Measurements from ENCODE around the gene EXOC1L.

EXOC1L gene, protein sequence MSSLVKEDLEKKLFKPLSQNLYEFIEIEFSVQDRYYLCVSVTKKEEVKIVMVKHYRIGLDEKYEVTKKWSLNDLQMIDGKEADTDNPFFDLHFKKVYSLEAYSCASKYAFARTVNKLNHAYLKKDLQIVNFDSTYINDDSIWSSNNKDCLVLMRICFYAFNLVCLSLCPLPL

DNA sequence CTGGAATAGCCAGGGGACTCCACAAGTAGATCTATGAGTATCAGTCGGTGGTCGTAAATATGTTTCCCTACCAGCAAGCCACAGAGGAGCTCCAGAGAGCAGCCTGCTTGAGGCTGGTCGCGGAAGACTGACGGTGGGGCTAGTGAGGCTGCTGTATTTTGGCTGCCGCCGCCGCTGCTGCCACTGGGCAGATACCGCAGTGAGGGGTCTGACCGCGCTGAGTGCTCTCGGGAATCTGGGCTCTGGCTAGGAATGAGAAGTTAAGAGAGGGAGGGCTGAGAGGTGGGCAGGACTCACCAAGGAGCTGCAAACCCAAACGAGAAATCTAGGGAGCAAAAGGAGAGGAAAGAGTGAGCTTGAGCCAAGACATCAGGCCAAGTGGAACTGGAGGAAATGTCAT is at the start of gene EXOC1L:
TSS of gene EXOC1L (plus strand) at position 157 of the 400 bp plus-strand sequence. CDS start at position 394, 237 bp downstream.
- Histone ChIP-seq H3K27ac (ENCODE audit: low read length) (no peak within 1 kb of the TSS), H3K4me1 (ENCODE audit: control insufficient read depth, insufficient read depth, low read length) (no peaks in the 10 kb centered on the region; the same call in 1 of the 2 replicates), H3K4me3 (ENCODE audit: low read length) (no peak within 1 kb of the TSS), H3K36me3 (ENCODE audit: control insufficient read depth, insufficient read depth, low read length) (no peaks in the 10 kb centered on the region), H3K9me3 (ENCODE audit: control insufficient read depth, insufficient read depth, low read length) (no peaks in the 10 kb centered on the region), H3K27me3 (ENCODE audit: control insufficient read depth, insufficient read depth, low read length) (no peaks in the 10 kb centered on the region)
- WGBS (ENCODE audit: insufficient coverage, insufficient read length), result no CpG with 5 or more reads among the region's 13 CpGs
- DNase-seq (ENCODE audit: low read depth, low spot score), result peak; percentile 58

DNA sequence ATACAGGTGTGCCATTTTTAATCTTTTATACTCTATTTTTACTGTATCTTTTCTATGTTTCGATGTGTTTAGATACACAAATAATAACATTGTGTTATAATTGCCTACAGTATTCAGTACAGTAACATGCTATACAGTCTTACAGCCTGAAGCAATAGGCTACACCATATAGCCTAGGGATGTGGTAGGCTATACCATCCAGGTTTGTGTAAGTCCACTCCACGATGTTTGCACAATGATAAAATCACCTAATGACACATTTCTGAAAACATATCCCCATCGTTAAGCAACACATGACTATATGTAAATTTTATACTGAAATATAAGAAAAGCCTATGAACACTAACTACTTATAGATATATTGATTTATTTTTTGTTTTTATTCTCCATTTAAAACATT is 48.9 kb upstream of the EXOC1L start:
- H3K4me1 ChIP-seq (ENCODE audit: control insufficient read depth, insufficient read depth, low read length), result no peaks in the 10 kb centered on the region
- no peaks in the 10 kb centered on the region for H3K27me3 ChIP-seq (ENCODE audit: control insufficient read depth, insufficient read depth, low read length)
- no peak overlapping the region for H3K4me3 ChIP-seq (ENCODE audit: low read length)
- WGBS (ENCODE audit: insufficient coverage, insufficient read length), result no CpG with 5 or more reads among the region's 3 CpGs
- DNase-seq (ENCODE audit: low read depth, low spot score), result no peak
- H3K36me3 ChIP-seq (ENCODE audit: control insufficient read depth, insufficient read depth, low read length), result no peaks in the 10 kb centered on the region
- H3K27ac ChIP-seq (ENCODE audit: low read length), result no peak overlapping the region
- H3K9me3 ChIP-seq (ENCODE audit: control insufficient read depth, insufficient read depth, low read length), result no peaks in the 10 kb centered on the region

DNA sequence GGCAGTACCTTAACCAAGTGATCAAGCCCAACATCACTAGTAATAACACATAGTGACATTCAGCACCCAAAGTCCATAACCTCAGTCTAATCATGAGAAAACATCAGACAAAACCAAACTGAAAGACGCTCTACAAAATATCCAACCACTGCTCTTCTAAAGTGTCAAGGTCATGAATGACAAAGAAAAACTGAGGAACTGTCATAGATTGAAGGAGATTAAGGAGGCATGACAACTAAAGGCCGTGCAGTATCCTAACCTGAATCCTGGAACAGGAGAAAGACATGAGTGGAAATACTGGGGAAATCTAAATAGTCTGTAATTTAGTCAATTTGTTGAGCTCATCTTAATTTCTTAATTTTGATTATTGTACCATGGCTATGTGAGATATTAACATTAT is 38.2 kb upstream of the EXOC1L start:
- Histone ChIP-seq H3K4me1 (ENCODE audit: control insufficient read depth, insufficient read depth, low read length) (no peaks in the 10 kb centered on the region), H3K36me3 (ENCODE audit: control insufficient read depth, insufficient read depth, low read length) (no peaks in the 10 kb centered on the region), H3K9me3 (ENCODE audit: control insufficient read depth, insufficient read depth, low read length) (no peaks in the 10 kb centered on the region), H3K27ac (ENCODE audit: low read length) (no peak overlapping the region), H3K27me3 (ENCODE audit: control insufficient read depth, insufficient read depth, low read length) (no peaks in the 10 kb centered on the region), H3K4me3 (ENCODE audit: low read length) (no peak overlapping the region)
- DNase-seq (ENCODE audit: low read depth, low spot score), result no peak
- no CpG with 5 or more reads among the region's 2 CpGs for WGBS (ENCODE audit: insufficient coverage, insufficient read length)

DNA sequence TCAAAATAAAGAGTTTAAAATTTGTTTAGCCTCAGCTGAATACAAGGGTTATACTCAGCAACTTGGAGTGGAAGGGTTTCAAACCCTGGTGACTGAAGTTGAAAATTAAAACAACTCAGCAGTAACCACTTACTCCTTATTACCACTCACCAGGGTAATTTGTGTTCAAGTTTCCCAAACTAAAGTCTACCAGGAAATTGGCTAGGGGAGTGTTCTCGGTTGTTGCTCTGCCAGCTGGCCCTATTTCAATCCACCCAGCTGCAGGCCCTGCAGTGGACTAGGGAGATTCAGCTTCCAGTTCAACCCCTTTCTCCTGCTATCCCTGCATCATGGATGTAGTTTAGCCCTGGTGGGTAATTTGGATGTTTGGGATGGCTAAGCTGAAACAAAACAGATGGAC is 37.8 kb upstream of the EXOC1L start:
- H3K27ac ChIP-seq (ENCODE audit: low read length), result no peak overlapping the region
- H3K27me3 ChIP-seq (ENCODE audit: control insufficient read depth, insufficient read depth, low read length), result no peaks in the 10 kb centered on the region
- no peaks in the 10 kb centered on the region for H3K36me3 ChIP-seq (ENCODE audit: control insufficient read depth, insufficient read depth, low read length)
- H3K4me1 ChIP-seq (ENCODE audit: control insufficient read depth, insufficient read depth, low read length), result no peaks in the 10 kb centered on the region
- H3K4me3 ChIP-seq (ENCODE audit: low read length), result no peak overlapping the region
- no peak for DNase-seq (ENCODE audit: low read depth, low spot score)
- WGBS (ENCODE audit: insufficient coverage, insufficient read length), result no CpG with 5 or more reads among the region's 1 CpG
- H3K9me3 ChIP-seq (ENCODE audit: control insufficient read depth, insufficient read depth, low read length), result no peaks in the 10 kb centered on the region

DNA sequence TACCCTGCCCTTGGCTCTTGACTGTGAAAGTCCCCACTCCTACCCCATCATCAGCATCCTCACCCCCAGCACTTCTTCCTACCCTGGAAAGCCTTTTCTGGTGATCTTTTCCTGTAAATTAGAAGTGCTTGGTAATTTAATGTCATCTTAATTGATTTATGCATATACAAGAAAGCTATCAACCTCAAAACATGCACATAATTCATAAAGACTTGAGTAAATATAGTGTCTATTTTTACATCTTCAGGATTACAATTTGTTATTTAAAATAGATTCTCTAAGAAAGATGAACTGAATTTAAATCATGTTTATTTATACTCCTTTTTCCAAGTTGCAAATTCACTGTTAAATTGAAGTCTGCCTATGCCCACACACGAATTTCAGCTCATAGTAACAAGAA is 36.0 kb upstream of the EXOC1L start:
- Histone ChIP-seq H3K36me3 (ENCODE audit: control insufficient read depth, insufficient read depth, low read length) (no peaks in the 10 kb centered on the region), H3K4me1 (ENCODE audit: control insufficient read depth, insufficient read depth, low read length) (no peaks in the 10 kb centered on the region), H3K27me3 (ENCODE audit: control insufficient read depth, insufficient read depth, low read length) (no peaks in the 10 kb centered on the region), H3K27ac (ENCODE audit: low read length) (no peak overlapping the region), H3K9me3 (ENCODE audit: control insufficient read depth, insufficient read depth, low read length) (no peaks in the 10 kb centered on the region), H3K4me3 (ENCODE audit: low read length) (no peak overlapping the region)
- DNase-seq (ENCODE audit: low read depth, low spot score), result no peak
- no CpG with 5 or more reads among the region's 1 CpG for WGBS (ENCODE audit: insufficient coverage, insufficient read length)

DNA sequence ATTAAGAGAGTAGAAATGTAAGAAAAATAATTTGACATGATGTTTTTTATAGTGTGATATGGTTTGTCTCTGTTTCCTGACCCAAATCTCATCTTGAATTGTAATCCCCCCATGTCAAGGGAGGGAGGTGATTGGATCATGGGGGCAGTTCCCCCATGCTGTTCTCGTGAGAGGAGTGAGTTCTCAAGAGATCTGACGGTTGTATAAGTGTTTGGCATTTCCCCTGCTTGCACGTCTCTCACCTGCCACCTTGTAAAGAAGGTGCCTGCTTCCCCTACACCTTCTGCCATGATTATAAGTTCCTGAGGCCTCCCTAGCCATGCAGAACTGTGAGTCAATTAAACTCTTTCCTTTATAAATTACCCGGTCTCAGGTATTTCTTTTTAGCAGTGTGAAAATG is 34.8 kb upstream of the EXOC1L start:
- no peaks in the 10 kb centered on the region for H3K4me1 ChIP-seq (ENCODE audit: control insufficient read depth, insufficient read depth, low read length)
- no peak for DNase-seq (ENCODE audit: low read depth, low spot score)
- no peaks in the 10 kb centered on the region for H3K36me3 ChIP-seq (ENCODE audit: control insufficient read depth, insufficient read depth, low read length)
- H3K9me3 ChIP-seq (ENCODE audit: control insufficient read depth, insufficient read depth, low read length), result no peaks in the 10 kb centered on the region
- no peak overlapping the region for H3K4me3 ChIP-seq (ENCODE audit: low read length)
- H3K27me3 ChIP-seq (ENCODE audit: control insufficient read depth, insufficient read depth, low read length), result no peaks in the 10 kb centered on the region
- no CpG with 5 or more reads among the region's 4 CpGs for WGBS (ENCODE audit: insufficient coverage, insufficient read length)
- no peak overlapping the region for H3K27ac ChIP-seq (ENCODE audit: low read length)

DNA sequence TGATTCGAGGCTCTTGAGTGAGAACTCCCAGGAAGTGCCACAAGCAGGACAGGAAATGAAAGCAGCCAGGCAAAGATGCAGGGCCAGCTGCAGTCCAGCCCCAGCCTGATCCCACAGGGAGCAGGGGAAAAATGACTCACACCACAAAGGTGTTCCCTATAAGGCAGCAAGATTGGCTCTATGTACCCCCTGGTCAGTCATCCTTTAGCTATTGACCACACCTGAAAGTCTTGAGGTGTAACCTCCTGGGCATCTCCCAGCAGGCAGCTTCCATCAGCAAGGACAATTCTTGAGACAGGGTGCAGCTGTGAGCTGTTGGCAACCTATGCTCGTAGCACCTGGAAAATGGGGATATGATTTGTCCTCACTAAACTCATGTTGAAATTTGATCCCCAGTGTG is 27.9 kb upstream of the EXOC1L start:
- no peaks in the 10 kb centered on the region for H3K4me1 ChIP-seq (ENCODE audit: control insufficient read depth, insufficient read depth, low read length)
- H3K27me3 ChIP-seq (ENCODE audit: control insufficient read depth, insufficient read depth, low read length), result no peaks in the 10 kb centered on the region
- H3K27ac ChIP-seq (ENCODE audit: low read length), result no peak overlapping the region
- WGBS (ENCODE audit: insufficient coverage, insufficient read length), result no CpG with 5 or more reads among the region's 2 CpGs
- H3K9me3 ChIP-seq (ENCODE audit: control insufficient read depth, insufficient read depth, low read length), result no peaks in the 10 kb centered on the region
- DNase-seq (ENCODE audit: low read depth, low spot score), result no peak
- no peak overlapping the region for H3K4me3 ChIP-seq (ENCODE audit: low read length)
- no peaks in the 10 kb centered on the region for H3K36me3 ChIP-seq (ENCODE audit: control insufficient read depth, insufficient read depth, low read length)

DNA sequence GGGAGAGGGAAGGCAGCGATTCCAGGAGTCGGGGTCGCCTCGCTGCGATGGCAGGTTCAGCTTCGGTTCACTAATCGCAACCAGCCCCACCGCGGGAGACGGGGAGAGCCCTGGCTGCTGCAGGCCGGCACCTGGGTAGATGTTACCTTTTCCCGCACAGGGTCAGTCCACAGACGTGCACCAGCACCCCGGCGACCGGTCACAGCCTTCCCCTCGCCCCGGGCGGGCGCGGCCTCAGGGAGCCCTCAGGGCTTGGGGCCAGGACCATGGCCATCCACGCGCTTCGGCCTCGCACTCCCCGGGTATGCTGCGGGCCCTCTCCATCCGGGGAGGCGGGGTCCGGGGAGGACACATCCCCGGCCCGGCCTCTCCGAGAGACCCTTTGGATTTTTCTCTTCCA is 26.1 kb upstream of the EXOC1L start:
- WGBS (ENCODE audit: insufficient coverage, insufficient read length), result no CpG with 5 or more reads among the region's 33 CpGs
- Histone ChIP-seq H3K27me3 (ENCODE audit: control insufficient read depth, insufficient read depth, low read length) (no peaks in the 10 kb centered on the region), H3K27ac (ENCODE audit: low read length) (no peak overlapping the region), H3K4me3 (ENCODE audit: low read length) (no peak overlapping the region), H3K36me3 (ENCODE audit: control insufficient read depth, insufficient read depth, low read length) (no peaks in the 10 kb centered on the region), H3K9me3 (ENCODE audit: control insufficient read depth, insufficient read depth, low read length) (no peaks in the 10 kb centered on the region), H3K4me1 (ENCODE audit: control insufficient read depth, insufficient read depth, low read length) (no peaks in the 10 kb centered on the region)
- DNase-seq (ENCODE audit: low read depth, low spot score), result no peak

DNA sequence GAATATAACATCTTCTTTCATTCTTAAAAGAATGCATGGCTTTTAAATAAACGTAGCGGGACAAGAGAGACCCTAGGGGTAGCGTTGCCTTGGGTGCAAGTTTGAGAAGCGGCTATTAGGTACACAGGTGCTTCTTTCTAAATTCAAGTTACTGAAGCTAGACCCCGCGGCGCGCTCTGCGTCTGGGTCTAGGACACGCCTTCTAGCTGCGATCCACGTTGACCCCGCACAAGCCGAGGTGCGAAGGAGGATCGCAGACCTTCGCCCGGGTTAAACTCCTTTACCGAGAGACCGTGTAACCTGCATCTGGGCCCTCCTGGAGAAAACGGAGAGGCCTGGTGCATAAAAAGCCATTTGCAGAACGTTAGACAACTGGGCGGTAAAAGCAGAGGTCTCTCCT is 25.5 kb upstream of the EXOC1L start:
- H3K36me3 ChIP-seq (ENCODE audit: control insufficient read depth, insufficient read depth, low read length), result no peaks in the 10 kb centered on the region
- H3K4me1 ChIP-seq (ENCODE audit: control insufficient read depth, insufficient read depth, low read length), result no peaks in the 10 kb centered on the region
- no peak overlapping the region for H3K4me3 ChIP-seq (ENCODE audit: low read length)
- DNase-seq (ENCODE audit: low read depth, low spot score), result no peak
- WGBS (ENCODE audit: insufficient coverage, insufficient read length), result no CpG with 5 or more reads among the region's 23 CpGs
- H3K27ac ChIP-seq (ENCODE audit: low read length), result no peak overlapping the region
- H3K9me3 ChIP-seq (ENCODE audit: control insufficient read depth, insufficient read depth, low read length), result no peaks in the 10 kb centered on the region
- H3K27me3 ChIP-seq (ENCODE audit: control insufficient read depth, insufficient read depth, low read length), result no peaks in the 10 kb centered on the region

DNA sequence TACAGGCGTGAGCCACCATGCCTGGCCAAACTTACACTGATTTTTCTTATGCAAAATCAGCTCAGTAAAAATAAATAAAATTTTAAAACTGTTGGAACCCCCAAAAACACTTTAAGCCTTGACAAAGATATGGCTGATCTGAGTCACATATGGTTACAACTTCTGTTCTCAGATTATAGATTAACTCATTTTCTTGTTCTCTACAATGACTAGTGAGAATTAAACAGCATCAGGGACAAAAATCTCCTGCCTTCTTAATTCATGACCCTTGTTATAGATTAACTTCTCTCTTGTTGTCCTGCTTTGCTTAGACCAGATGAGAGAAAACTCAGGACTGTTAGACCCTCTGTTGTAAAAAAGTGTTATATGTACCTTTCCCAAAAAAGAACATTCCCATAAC is 24.2 kb upstream of the EXOC1L start:
- Histone ChIP-seq H3K27me3 (ENCODE audit: control insufficient read depth, insufficient read depth, low read length) (no peaks in the 10 kb centered on the region), H3K27ac (ENCODE audit: low read length) (no peak overlapping the region), H3K4me3 (ENCODE audit: low read length) (no peak overlapping the region), H3K9me3 (ENCODE audit: control insufficient read depth, insufficient read depth, low read length) (no peaks in the 10 kb centered on the region), H3K4me1 (ENCODE audit: control insufficient read depth, insufficient read depth, low read length) (no peaks in the 10 kb centered on the region), H3K36me3 (ENCODE audit: control insufficient read depth, insufficient read depth, low read length) (no peaks in the 10 kb centered on the region)
- DNase-seq (ENCODE audit: low read depth, low spot score), result no peak
- no CpG with 5 or more reads among the region's 1 CpG for WGBS (ENCODE audit: insufficient coverage, insufficient read length)

DNA sequence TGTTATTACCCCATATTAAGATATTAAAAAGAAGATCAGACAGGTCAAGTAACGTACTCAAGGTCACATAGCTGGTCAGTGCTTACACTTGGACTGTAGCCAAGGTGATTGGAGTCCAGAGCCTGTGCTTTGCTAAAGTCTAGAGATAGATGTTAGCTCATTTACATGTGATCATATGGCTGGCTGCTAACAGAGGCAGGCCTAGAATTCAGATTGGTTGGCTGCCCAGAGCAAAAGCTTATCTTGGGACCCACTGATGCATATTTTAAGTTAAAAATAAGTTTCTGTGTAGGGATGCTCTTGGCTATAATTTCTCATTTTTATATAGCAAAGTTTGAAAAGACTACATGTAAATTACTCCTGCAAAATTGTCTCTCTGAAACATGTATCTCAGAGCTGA is 18.1 kb upstream of the EXOC1L start:
- no peak overlapping the region for H3K27ac ChIP-seq (ENCODE audit: low read length)
- no peak overlapping the region for H3K4me3 ChIP-seq (ENCODE audit: low read length)
- H3K9me3 ChIP-seq (ENCODE audit: control insufficient read depth, insufficient read depth, low read length), result no peaks in the 10 kb centered on the region
- no peak for DNase-seq (ENCODE audit: low read depth, low spot score)
- H3K27me3 ChIP-seq (ENCODE audit: control insufficient read depth, insufficient read depth, low read length), result no peaks in the 10 kb centered on the region
- no CpG with 5 or more reads among the region's 1 CpG for WGBS (ENCODE audit: insufficient coverage, insufficient read length)
- no peaks in the 10 kb centered on the region for H3K4me1 ChIP-seq (ENCODE audit: control insufficient read depth, insufficient read depth, low read length)
- no peaks in the 10 kb centered on the region for H3K36me3 ChIP-seq (ENCODE audit: control insufficient read depth, insufficient read depth, low read length)
